Mesendoderm (in vitro differentiated cells): ENCODE measurements around the gene FERMT2.
A peak's percentile ranks its signal among the peaks of the same experiment; 100 is the strongest.

Experiments used
- DNase-seq: peaks from one replicate; pipeline ENCODE4 v3.0.0; 2013
- H2AK5ac ChIP-seq: 2 replicates; pipeline ENCODE4 v1.6.1; 2013; ENCODE audit warnings: low read length, inconsistent platforms
- H2BK120ac ChIP-seq: 2 replicates; pipeline ENCODE4 v1.6.1; 2013; ENCODE audit warnings: low read depth, mild to moderate bottlenecking, low read length, moderate library complexity, mixed read lengths
- H2BK15ac ChIP-seq: replicated peaks from 2 replicates; pipeline ENCODE4 v1.6.1; 2013; ENCODE audit warnings: low read depth, mild to moderate bottlenecking, moderate library complexity
- H2BK5ac ChIP-seq: 2 replicates; pipeline ENCODE4 v1.6.1; 2013; ENCODE audit warnings: low read length, inconsistent platforms
- H3K18ac ChIP-seq: 2 replicates; pipeline ENCODE4 v1.6.1; 2013; ENCODE audit warnings: mild to moderate bottlenecking, low read length, mixed read lengths
- H3K23ac ChIP-seq: one replicate; pipeline ENCODE4 v1.6.1; 2013; ENCODE audit warnings: low read length
- H3K27ac ChIP-seq: 2 replicates; pipeline ENCODE4 v1.5.1; 2013; ENCODE audit warnings: low read depth, mild to moderate bottlenecking, inconsistent platforms, low read length, moderate library complexity
- H3K27me3 ChIP-seq: 2 replicates; pipeline ENCODE4 v1.6.1; 2013; ENCODE audit warnings: low read length, control low read depth, mild to moderate bottlenecking, inconsistent platforms; ENCODE audit not compliant: insufficient read depth, poor library complexity
- H3K36me3 ChIP-seq: 2 replicates; pipeline ENCODE4 v1.6.1; 2013; ENCODE audit warnings: low read length, inconsistent platforms; ENCODE audit not compliant: control insufficient read depth, insufficient read depth
- H3K4ac ChIP-seq: one replicate; pipeline ENCODE4 v1.6.1; 2013; ENCODE audit warnings: low read depth, mild to moderate bottlenecking, low read length, moderate library complexity
- H3K4me1 ChIP-seq: 2 replicates; pipeline ENCODE4 v1.6.1; 2013; ENCODE audit warnings: low read depth, low read length, inconsistent platforms; ENCODE audit not compliant: control insufficient read depth
- H3K4me2 ChIP-seq: 2 replicates; pipeline ENCODE4 v1.6.1; 2013; ENCODE audit warnings: low read length
- H3K4me3 ChIP-seq: 2 replicates; pipeline ENCODE4 v1.5.1; 2013; ENCODE audit warnings: mild to moderate bottlenecking, low read length
- H3K56ac ChIP-seq: one replicate; pipeline ENCODE4 v1.6.1; 2013; ENCODE audit warnings: low read length
- H3K79me1 ChIP-seq: 2 replicates; pipeline ENCODE4 v1.6.1; 2013; ENCODE audit warnings: low read length, inconsistent platforms
- H3K79me2 ChIP-seq: 2 replicates; pipeline ENCODE4 v1.6.1; 2013; ENCODE audit warnings: mild to moderate bottlenecking, low read length; ENCODE audit not compliant: control insufficient read depth, insufficient read depth
- H3K9ac ChIP-seq: 2 replicates; pipeline ENCODE4 v1.6.1; 2013; ENCODE audit warnings: low read length, inconsistent platforms
- H4K5ac ChIP-seq: one replicate; pipeline ENCODE4 v1.6.1; 2013; ENCODE audit warnings: low read length
- H4K8ac ChIP-seq: one replicate; pipeline ENCODE4 v1.6.1; 2013; ENCODE audit warnings: low read depth, mild to moderate bottlenecking, control low read depth, low read length, moderate library complexity
- WGBS: extraction: QIAGEN DNeasy Blood & Tissue Kit; methylation state at CpG from one replicate; pipeline ENCODE4 v1.1.7; 2013; ENCODE audit warnings: low lambda C conversion rate, missing lambda C conversion rate; ENCODE audit not compliant: insufficient coverage; ENCODE audit errors: extremely low coverage; 5-methylcytosine and 5-hydroxymethylcytosine counted together

FERMT2 gene

DNA sequence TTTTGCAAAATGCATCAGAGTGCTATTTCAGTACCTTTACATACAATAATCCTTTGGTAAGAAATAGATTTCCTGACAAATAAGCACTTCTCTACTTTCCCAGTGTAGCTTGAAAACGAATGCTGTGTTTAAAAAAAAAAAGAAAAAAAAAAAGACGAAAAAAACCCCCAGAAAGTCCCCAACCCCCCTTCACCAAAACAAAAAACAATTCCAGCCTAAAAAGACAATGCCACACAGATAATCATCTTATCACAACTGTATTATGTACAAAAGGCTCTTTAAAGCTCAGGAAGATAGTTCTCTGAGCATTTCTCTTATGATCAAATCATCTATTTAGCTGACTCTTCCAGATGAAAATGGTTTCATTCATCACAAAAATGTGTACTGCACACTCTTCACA is 1.6 kb downstream of the FERMT2 start:
- DNase-seq = no peak
- no peaks in the 10 kb centered on the region for H3K79me1 ChIP-seq
- no peak overlapping the region for H2BK5ac ChIP-seq
- no peak overlapping the region for H2BK15ac ChIP-seq
- peak overlapping the region; percentile 75 for H3K4me3 ChIP-seq
- H3K18ac ChIP-seq = peak overlapping the region; percentile 51
- whole genome bisulfite sequencing = no CpG with 5 or more reads among the region's 2 CpGs
- H3K4me2 ChIP-seq = peak overlapping the region; percentile 55
- peaks cover 62% of the 10 kb centered on the region for H3K79me2 ChIP-seq
- H2AK5ac ChIP-seq = no peak overlapping the region
- no peak overlapping the region for H4K8ac ChIP-seq
- H3K23ac ChIP-seq = no peak overlapping the region
- H2BK120ac ChIP-seq = no peak overlapping the region
- H3K27me3 ChIP-seq = no peaks in the 10 kb centered on the region
- H3K4me1 ChIP-seq = peaks cover 7% of the 10 kb centered on the region
- H3K56ac ChIP-seq = peak overlapping the region; percentile 94
- no peak overlapping the region for H4K5ac ChIP-seq
- H3K4ac ChIP-seq = no peak overlapping the region
- no peaks in the 10 kb centered on the region for H3K36me3 ChIP-seq
- H3K9ac ChIP-seq = peak overlapping the region; percentile 87
- no peak overlapping the region for H3K27ac ChIP-seq

DNA sequence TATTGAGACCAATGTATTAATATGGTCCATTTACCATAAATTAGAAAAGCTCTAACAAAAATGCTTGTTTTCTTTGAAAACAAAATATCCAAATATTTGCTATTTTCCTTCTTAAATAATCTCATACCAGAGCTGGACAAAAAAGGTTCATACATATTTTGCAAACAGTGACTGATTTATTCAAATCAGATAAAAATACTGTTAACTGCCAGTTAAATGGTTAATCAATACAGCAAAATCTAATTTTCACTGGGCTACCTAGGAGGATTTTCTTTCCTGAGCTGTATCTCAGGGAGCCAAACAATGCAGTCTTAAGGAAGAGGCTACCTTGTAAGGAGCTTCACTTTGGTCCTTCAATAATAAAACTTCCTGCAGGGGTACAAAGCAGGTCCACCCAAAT is 2.0 kb downstream of the FERMT2 start:
- peak overlapping the region; percentile 55 for H3K4me2 ChIP-seq
- H3K4me3 ChIP-seq = peak overlapping the region; percentile 75
- no peaks in the 10 kb centered on the region for H3K27me3 ChIP-seq
- H2BK5ac ChIP-seq = no peak overlapping the region
- DNase-seq = no peak
- no peak overlapping the region for H3K27ac ChIP-seq
- H3K4ac ChIP-seq = no peak overlapping the region
- peaks cover 64% of the 10 kb centered on the region for H3K79me2 ChIP-seq
- H3K56ac ChIP-seq = peak overlapping the region; percentile 72
- no peak overlapping the region for H3K23ac ChIP-seq
- no peaks in the 10 kb centered on the region for H3K79me1 ChIP-seq
- no peaks in the 10 kb centered on the region for H3K36me3 ChIP-seq
- H4K8ac ChIP-seq = no peak overlapping the region
- no peak overlapping the region for H2BK15ac ChIP-seq
- peak overlapping the region; percentile 87 for H3K9ac ChIP-seq
- peak overlapping the region; percentile 51 for H3K18ac ChIP-seq
- H4K5ac ChIP-seq = no peak overlapping the region
- H2BK120ac ChIP-seq = no peak overlapping the region
- peaks cover 4% of the 10 kb centered on the region for H3K4me1 ChIP-seq
- H2AK5ac ChIP-seq = no peak overlapping the region

DNA sequence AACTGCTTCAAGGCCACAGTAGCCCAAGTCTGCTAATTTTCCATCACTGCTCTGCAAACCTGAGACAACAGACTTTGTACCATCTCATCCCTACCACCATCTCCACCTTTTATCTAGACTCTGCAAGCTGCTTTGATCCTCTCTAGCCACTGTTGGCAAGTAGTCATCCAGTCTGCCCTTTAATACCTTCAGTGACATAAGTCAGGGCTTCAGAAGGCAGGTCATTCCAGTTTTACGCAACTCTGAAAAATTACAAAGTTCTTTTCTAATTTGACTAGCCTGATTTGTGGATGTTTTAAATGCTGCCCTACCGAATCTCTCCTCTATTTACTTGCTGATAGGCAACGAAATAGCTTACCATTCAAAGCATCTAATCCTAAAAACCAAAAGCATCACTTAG is 2.8 kb downstream of the FERMT2 start:
- no CpG with 5 or more reads among the region's 3 CpGs for WGBS
- H3K36me3 ChIP-seq = no peaks in the 10 kb centered on the region
- H3K79me1 ChIP-seq = no peaks in the 10 kb centered on the region
- peak overlapping the region; percentile 6 for H3K4me2 ChIP-seq
- no peak overlapping the region for H2BK5ac ChIP-seq
- peaks cover 3% of the 10 kb centered on the region for H3K4me1 ChIP-seq
- H2BK15ac ChIP-seq = no peak overlapping the region
- peaks cover 69% of the 10 kb centered on the region for H3K79me2 ChIP-seq
- H3K23ac ChIP-seq = no peak overlapping the region
- no peak overlapping the region for H2AK5ac ChIP-seq
- peak overlapping the region; percentile 8 for H3K56ac ChIP-seq
- H4K8ac ChIP-seq = no peak overlapping the region
- no peak overlapping the region for H3K27ac ChIP-seq
- peak overlapping the region; percentile 44 for H3K9ac ChIP-seq
- H3K4me3 ChIP-seq = no peak overlapping the region
- H2BK120ac ChIP-seq = no peak overlapping the region
- no peak overlapping the region for H4K5ac ChIP-seq
- DNase-seq = no peak
- H3K18ac ChIP-seq = no peak overlapping the region
- H3K4ac ChIP-seq = no peak overlapping the region
- no peaks in the 10 kb centered on the region for H3K27me3 ChIP-seq

DNA sequence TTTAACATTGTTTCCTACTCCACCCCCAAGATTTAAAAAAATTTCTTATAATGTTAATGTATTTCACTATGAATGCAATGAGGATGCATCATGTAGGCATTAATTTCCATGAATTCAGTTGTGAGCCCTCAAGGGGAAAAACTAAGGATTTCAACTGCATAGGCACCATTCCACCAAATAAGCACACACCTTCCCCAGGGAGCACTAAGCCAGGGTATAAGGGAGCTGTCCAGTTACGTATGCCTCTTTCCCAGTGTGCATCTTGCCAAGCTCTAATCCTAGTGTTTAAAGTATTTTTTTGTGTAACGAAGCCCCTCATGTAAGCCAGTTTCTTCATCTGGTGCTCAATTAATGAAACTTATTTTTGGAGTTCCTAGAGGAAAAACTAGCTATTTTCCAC is 6.6 kb downstream of the FERMT2 start:
- H3K56ac ChIP-seq = no peak overlapping the region
- H4K5ac ChIP-seq = no peak overlapping the region
- no peaks in the 10 kb centered on the region for H3K27me3 ChIP-seq
- WGBS = no CpG with 5 or more reads among the region's 2 CpGs
- no peaks in the 10 kb centered on the region for H3K79me1 ChIP-seq
- H3K4ac ChIP-seq = no peak overlapping the region
- H3K23ac ChIP-seq = no peak overlapping the region
- no peak overlapping the region for H3K27ac ChIP-seq
- H3K4me2 ChIP-seq = no peak overlapping the region
- H2BK15ac ChIP-seq = no peak overlapping the region
- no peaks in the 10 kb centered on the region for H3K36me3 ChIP-seq
- H2BK120ac ChIP-seq = no peak overlapping the region
- no peak overlapping the region for H3K18ac ChIP-seq
- H3K4me3 ChIP-seq = no peak overlapping the region
- no peak overlapping the region for H2BK5ac ChIP-seq
- H3K4me1 ChIP-seq = no peaks in the 10 kb centered on the region
- no peak for DNase-seq
- no peak overlapping the region for H3K9ac ChIP-seq
- peaks cover 77% of the 10 kb centered on the region for H3K79me2 ChIP-seq
- no peak overlapping the region for H2AK5ac ChIP-seq
- H4K8ac ChIP-seq = no peak overlapping the region

DNA sequence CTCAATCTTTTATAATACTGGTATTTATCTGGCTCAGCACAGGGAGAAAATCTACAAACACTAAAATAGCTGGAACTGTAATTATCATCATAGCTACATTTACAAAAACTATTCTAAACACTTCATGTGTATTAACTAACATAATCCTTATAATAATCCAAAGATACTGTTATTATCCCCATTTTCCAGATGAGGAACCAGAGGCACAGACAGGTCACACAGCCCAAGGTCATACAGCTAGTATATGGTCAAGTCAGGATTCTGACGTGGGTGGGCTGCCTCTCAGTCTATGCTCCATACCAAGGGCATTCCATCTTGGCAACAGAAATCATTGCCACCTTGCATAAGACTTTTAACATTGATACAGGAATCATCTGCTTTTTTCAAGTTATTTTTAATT is 11.4 kb downstream of the FERMT2 start:
- Histone ChIP-seq H3K18ac (no peak overlapping the region), H2BK15ac (no peak overlapping the region), H3K23ac (no peak overlapping the region), H3K27me3 (no peaks in the 10 kb centered on the region), H3K79me2 (peaks cover 68% of the 10 kb centered on the region), H3K4ac (no peak overlapping the region), H3K56ac (no peak overlapping the region), H2AK5ac (no peak overlapping the region), H3K4me3 (no peak overlapping the region), H3K9ac (no peak overlapping the region), H3K36me3 (no peaks in the 10 kb centered on the region), H3K79me1 (peaks cover 3% of the 10 kb centered on the region), H3K4me2 (no peak overlapping the region), H3K4me1 (no peaks in the 10 kb centered on the region), H4K8ac (no peak overlapping the region), H3K27ac (no peak overlapping the region), H2BK120ac (no peak overlapping the region), H4K5ac (no peak overlapping the region), H2BK5ac (no peak overlapping the region)
- no CpG with 5 or more reads among the region's 1 CpG for WGBS
- no peak for DNase-seq

DNA sequence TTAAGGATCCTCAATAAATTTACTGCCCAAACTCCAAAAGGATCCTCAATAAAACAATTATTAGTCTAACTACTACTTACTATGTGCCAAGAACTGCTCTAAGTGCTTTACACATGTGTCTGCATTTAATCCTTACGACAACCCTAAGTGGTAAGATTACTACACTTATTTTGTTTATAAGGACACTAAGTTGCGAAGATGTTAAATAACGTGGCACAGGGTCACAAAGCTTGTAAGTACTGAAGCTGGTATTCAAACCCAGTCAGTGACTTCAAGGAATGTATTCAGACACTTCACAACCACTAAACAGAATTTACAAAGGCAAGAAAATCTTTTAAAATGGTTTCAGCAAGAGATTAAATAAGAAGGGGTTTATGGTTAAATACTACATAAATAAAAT is 13.0 kb downstream of the FERMT2 start:
- Histone ChIP-seq H2AK5ac (no peak overlapping the region), H2BK15ac (no peak overlapping the region), H3K23ac (no peak overlapping the region), H3K4me2 (no peak overlapping the region), H3K79me2 (peaks cover 70% of the 10 kb centered on the region), H3K56ac (no peak overlapping the region), H2BK5ac (no peak overlapping the region), H4K8ac (no peak overlapping the region), H3K4me3 (no peak overlapping the region), H3K9ac (no peak overlapping the region), H3K27me3 (no peaks in the 10 kb centered on the region), H4K5ac (no peak overlapping the region), H3K36me3 (no peaks in the 10 kb centered on the region), H3K4me1 (no peaks in the 10 kb centered on the region), H3K4ac (no peak overlapping the region), H3K79me1 (peaks cover 3% of the 10 kb centered on the region), H3K18ac (no peak overlapping the region), H2BK120ac (no peak overlapping the region), H3K27ac (no peak overlapping the region)
- no CpG with 5 or more reads among the region's 3 CpGs for WGBS
- DNase-seq = no peak
